Ovary (tissue), 3 donors: Measurements from ENCODE around the gene DTD1.

ENCODE experiments used
- EP300 ChIP-seq: sonication (generic); formaldehyde crosslinking; IDR thresholded peaks from one replicate; pipeline ENCODE4 v1.6.1; 2017; ENCODE audit warnings: antibody characterized with exemption
- POLR2A ChIP-seq: fragments of 450-650 bp; IDR thresholded peaks from one replicate; pipeline ENCODE4 v1.6.1; 2017; ENCODE audit warnings: antibody characterized with exemption, mild to moderate bottlenecking, moderate library complexity
- TF ChIP-seq, protein P1 (sequence below), 3 donors: fragments of 450-650 bp in 2 of 3; fragments of 200-600 bp in 1 of 3; IDR thresholded peaks; one replicate each; pipeline versions ENCODE4 v1.5.1 to v1.8.0; 2016 to 2022; ENCODE audit warnings: antibody characterized with exemption in 3 of 3, mild to moderate bottlenecking in 1 of 3
- donor health status: DM: no; HTN: no; CAD: no.

DNA sequence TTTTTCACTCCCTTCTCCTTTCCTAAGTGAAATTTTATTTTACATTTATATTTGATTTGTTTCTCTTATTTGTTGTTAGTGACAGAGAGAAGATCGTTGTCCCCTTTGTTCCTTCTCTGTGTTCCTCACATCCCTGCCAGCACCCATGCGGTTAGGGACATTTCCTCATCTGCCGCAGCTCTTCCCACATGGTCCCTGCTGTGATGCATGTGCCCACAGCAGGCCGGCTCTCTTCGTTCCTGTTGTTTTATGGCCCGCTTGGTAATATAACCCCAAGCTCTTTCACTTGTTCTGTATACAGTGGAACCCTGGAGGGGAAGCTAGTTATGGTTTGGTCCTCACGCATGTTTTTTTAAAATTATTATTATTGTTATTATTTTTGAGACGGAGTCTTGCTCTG is 23.6 kb downstream of the DTD1 start:
- TF ChIP-seq, protein P1, sequence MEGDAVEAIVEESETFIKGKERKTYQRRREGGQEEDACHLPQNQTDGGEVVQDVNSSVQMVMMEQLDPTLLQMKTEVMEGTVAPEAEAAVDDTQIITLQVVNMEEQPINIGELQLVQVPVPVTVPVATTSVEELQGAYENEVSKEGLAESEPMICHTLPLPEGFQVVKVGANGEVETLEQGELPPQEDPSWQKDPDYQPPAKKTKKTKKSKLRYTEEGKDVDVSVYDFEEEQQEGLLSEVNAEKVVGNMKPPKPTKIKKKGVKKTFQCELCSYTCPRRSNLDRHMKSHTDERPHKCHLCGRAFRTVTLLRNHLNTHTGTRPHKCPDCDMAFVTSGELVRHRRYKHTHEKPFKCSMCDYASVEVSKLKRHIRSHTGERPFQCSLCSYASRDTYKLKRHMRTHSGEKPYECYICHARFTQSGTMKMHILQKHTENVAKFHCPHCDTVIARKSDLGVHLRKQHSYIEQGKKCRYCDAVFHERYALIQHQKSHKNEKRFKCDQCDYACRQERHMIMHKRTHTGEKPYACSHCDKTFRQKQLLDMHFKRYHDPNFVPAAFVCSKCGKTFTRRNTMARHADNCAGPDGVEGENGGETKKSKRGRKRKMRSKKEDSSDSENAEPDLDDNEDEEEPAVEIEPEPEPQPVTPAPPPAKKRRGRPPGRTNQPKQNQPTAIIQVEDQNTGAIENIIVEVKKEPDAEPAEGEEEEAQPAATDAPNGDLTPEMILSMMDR (IDR thresholded peaks at IDR 0.05), result no peak
- TF ChIP-seq POLR2A (no peak), EP300 (no peak)
